Measurements from ENCODE around the gene HPS5.
"Not testable (repeated sequence)": the region's sequence is repeated elsewhere in the genome, so short reads cannot be mapped to it uniquely, and the experiment has no call there.

The HPS5 gene

GRCh38 chr11:18321969-18322711 is at the start of gene HPS5, which contains the start of gene GTF2H1:
Gene HPS5, minus strand, starts transcription at chr11:18322140. Its CDS starts 4,282 bp downstream, at chr11:18317858.
Gene GTF2H1, plus strand, starts transcription at chr11:18322567. Its CDS starts 10,508 bp downstream, at chr11:18333075.
- DNase-seq (ENCODE audit: low read depth in 2 of 2, low spot score in 1 of 2) = peak; percentile 90 to 92

DNA sequence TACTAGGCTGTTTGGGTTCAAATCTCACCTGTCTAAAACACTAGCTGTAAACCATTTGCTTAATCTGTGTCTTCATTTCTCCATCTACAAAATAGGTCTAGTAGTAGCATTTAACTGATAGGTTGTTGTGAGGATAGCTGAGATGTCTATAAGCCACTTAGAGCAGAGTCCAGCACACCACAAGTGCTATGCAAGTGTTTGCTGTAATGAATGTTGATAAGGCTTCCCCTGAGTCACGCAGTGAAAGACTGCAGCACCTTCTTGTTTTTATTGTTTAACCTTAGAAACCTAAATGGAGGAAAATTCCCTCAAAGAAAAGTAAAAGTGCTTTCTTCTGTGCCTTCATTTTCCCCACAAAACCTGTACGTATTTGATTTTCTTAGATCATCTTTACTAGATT is 49.3 kb upstream of the HPS5 start:
- no peak for DNase-seq (ENCODE audit: low read depth in 2 of 2, low spot score in 1 of 2)

DNA sequence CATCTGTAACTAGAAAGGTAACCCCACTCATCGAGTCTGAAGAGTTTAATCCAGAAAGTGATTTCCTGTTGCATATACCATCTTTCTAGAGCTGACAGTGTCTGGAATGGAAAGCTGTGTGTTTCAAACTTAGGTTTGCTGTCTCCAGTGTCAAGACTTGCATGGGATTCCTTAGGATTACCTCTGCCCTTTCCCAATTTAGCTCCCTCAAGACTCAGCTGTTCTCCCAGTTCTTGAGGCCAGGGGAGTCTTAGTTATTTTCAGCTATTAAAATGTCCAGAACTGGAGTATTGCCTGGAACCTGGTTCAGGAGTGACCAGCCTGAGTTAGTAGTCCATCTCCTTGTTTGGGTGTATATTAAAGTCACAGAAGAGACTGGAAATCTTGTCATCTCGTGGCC is 47.5 kb upstream of the HPS5 start:
- DNase-seq (ENCODE audit: low read depth in 2 of 2, low spot score in 1 of 2) = no peak

DNA sequence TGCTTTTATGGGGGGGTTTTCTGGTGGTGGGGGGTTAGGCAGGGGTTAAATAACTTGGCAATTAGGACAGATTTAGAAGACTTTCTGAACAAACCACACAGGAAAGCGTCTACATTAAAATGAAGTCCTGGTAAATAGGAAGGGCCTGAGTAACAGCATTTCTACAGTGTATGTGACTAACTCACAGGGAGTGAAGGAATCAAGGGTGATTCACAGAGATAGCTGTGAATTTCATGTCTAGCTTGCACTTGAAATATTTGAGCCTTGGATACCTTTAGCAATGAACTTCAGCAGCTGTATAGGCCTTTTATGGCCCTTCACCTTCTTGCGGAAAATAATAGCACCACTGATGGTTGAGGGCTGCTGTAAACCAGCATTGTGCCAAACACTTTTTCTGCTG is 46.3 kb upstream of the HPS5 start:
- no peak for DNase-seq (ENCODE audit: low read depth in 2 of 2, low spot score in 1 of 2)

- DNase-seq (ENCODE audit: low read depth in 2 of 2, low spot score in 1 of 2) = no peak
These were observed 45.5 kb upstream of the HPS5 start for GRCh38 chr11:18367431-18367830.

- no peak for DNase-seq (ENCODE audit: low read depth in 2 of 2, low spot score in 1 of 2)
These were observed 44.3 kb upstream of the HPS5 start for GRCh38 chr11:18366286-18366685.

- DNase-seq (ENCODE audit: low read depth in 2 of 2, low spot score in 1 of 2) = no peak
These were observed 43.8 kb upstream of the HPS5 start for GRCh38 chr11:18365741-18366140.

DNA sequence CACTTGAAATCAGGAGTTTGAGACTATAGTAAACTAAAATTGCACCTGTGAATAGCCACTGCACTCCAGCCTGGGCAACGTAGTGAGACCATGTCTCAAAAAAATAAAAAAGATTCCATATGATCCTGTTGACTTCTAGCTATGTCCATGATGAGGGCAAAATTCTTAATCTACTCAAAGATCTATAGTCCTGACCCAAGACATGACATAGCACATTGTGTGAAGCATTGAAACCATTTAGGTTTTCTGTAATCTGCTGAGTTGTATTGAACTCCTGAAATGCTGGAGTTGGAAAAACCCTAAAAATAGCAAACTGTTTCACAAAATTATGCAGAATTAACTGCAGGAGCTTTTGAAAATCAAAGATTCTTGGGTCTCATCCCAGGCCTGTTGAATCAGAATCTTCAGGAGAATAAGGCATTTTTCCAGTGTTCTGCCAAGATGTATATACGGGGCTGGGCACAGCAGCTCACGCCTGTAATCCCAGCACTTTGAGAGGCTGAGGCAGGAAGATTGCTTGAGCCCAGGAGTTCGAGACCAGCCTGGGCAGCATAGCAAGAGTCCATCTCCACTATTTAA is 42.6 kb upstream of the HPS5 start:
- no peak for DNase-seq (ENCODE audit: low read depth in 2 of 2, low spot score in 1 of 2)

- DNase-seq (ENCODE audit: low read depth in 2 of 2, low spot score in 1 of 2) = no peak
These were observed 39.2 kb upstream of the HPS5 start for GRCh38 chr11:18361154-18361553.

- no peak for DNase-seq (ENCODE audit: low read depth in 2 of 2, low spot score in 1 of 2)
These were observed 36.7 kb upstream of the HPS5 start for GRCh38 chr11:18358646-18359045.

- DNase-seq (ENCODE audit: low read depth in 2 of 2, low spot score in 1 of 2) = no peak
These were observed 30.6 kb upstream of the HPS5 start for GRCh38 chr11:18352581-18352980.

DNA sequence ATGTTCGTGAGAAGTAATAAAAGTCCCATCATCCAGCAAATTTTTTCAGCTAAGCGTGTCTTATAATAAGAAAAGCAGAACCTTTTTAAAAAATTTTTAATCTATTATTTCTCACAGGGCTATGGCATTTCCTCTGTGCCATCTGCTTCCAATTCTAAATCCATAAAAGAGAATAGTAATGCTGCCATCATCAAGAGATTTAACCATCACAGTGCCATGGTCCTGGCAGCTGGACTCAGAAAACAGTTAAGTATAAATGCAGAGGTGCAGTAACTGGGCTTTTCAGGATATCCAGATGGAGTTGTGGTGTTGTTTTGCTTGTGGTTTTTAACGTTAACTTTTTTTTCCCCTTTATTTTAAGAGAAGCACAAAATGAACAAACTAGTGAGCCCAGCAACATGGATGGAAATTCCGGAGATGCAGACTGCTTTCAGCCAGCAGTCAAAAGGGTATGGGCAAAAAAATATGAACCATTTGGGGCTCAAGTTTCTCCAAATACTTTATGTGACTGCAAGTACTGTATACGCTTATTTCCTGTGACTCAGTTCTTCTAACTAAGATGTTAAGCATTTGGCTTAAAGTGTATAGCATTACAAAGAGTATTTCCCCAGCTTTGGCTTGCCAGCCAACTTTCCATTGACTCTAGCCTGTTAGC is 25.7 kb upstream of the HPS5 start:
- no peak for DNase-seq (ENCODE audit: low read depth in 2 of 2, low spot score in 1 of 2)

- no peak for DNase-seq (ENCODE audit: low read depth in 2 of 2, low spot score in 1 of 2)
These were observed 11.0 kb upstream of the HPS5 start for GRCh38 chr11:18332891-18333290.

- no peak for DNase-seq (ENCODE audit: low read depth in 2 of 2, low spot score in 1 of 2)
These were observed 10.4 kb upstream of the HPS5 start for GRCh38 chr11:18332302-18332701.

DNA sequence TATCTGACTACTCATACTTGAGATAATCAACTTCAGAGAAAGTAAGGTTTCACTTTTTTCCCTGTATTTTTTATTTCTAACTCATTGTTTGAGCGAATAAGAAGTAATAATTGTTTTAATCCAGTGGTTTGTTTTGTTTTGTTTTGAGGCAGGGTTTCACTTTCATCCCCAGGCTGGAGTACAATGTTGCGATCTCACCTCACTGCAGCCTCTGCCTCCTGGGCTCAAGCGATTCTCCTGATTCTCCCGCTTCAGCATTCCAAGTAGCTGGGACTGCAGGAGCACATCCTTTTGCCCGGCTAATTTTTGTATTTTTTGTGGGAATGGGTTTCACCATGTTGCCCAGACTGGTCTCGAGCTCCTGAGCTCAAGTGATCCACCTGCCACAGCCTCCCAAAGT is 9.0 kb upstream of the HPS5 start:
- no peak for DNase-seq (ENCODE audit: low read depth in 2 of 2, low spot score in 1 of 2)

DNA sequence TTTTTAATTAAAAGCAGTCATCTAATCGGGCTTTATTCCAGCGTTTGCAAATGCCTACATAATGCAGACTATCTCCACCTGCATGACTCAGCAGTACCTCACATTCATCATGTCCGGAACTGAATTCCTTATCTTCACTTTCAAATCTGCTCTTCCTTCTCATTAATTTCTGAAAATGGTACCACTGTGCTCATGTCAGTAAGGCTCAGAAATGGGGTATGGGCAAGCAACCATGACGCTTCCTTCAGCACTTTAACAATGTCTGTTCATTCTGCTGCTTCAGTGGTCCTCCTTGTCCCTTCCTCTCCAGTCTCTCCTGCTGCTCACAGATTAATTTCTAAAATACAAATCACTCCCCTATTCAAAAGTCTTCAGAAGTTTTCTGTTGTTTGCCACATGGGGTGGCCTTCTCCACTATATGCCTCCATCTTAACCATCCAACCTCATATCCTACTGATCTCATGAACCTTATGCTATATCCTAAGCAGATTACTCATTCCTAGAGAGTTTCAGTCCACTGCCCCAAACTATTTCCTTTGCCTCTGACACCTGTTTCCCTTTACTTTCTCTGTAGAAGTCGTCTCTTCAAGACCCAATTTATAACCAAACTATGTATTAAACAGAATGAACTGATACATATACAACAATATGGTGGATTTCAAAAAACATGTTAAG is 7.4 kb upstream of the HPS5 start:
- no peak for DNase-seq (ENCODE audit: low read depth in 2 of 2, low spot score in 1 of 2)

DNA sequence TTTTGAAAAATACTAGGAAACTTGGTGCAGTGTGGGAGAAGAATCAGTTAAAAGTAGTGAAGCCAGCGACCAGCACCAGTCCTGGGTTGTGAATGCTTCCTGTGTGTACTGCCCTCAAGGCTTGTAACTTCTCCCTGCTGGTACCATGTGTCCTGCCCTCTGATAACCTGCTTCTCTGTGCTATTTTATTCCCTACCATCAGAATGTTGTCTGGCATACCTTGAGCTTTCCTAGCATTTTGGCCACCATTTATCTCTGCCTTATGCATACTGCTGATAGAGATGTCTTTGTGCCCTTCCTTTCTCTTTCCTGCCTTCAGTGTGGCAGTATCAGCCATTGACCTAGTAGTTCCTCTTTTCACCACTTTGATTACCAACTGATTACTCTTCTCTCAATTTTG is 2.4 kb upstream of the HPS5 start:
- DNase-seq (ENCODE audit: low read depth in 2 of 2, low spot score in 1 of 2) = no peak

DNA sequence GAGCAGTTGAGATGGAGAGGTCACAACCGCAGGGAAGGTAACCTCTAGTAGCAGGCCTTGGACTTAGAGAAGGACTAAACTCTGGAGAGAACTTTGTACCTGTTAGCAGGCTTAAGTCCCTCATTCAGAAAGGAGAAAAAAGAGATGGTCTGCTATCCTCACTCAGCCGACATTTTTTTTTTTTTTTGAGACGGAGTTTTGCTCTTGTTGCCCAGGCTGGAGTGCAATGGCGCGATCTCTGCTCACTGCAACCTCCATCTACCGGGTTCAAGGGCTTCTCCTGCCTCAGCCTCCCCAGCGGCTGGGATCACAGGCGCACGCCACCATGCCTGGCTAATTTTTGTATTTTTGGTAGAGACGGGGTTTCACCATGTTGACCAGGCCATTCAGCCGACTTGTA is 1.9 kb upstream of the HPS5 start:
- DNase-seq (ENCODE audit: low read depth in 2 of 2, low spot score in 1 of 2) = not testable (repeated sequence)

DNA sequence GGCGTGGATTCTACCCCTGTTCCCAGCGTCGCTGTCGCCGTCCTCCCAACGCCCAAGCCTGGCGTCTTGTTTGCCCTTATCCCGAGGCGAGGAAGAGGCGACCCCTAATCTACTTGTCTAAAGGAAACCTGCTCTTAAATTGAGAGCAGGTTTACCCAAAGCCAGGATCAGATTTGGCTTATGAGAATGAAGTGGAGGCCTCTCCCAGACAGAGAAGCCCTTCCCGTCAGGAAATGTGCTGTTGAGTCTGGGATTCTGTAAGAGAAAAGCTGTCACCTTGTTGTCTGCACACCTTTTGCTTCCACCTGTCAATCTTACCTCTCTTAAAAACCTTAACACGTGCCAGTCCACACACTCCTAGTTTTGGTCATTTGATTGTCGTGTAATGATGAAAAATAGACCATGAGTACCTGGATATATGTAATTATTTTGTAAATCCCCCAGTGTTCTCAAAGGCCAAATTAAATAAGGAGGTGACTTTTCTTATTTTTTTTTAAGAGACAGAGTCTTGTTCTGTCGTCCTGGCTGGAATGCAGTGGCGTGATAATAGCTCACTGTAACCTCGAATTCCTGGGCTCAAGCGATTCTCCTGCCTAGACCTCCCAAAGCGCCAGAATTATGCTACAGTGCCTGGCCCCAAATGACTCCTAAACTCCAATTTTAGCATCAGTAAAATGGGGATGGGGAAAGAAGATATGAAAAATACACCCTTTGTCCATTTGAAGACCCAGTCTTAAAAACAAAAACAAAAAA is 1.1 kb upstream of the HPS5 start:
- DNase-seq (ENCODE audit: low read depth in 2 of 2, low spot score in 1 of 2) = no peak

GRCh38 chr11:18321578-18321968 is 367 bp downstream of the HPS5 start:
- DNase-seq (ENCODE audit: low read depth in 2 of 2, low spot score in 1 of 2) = no peak

DNA sequence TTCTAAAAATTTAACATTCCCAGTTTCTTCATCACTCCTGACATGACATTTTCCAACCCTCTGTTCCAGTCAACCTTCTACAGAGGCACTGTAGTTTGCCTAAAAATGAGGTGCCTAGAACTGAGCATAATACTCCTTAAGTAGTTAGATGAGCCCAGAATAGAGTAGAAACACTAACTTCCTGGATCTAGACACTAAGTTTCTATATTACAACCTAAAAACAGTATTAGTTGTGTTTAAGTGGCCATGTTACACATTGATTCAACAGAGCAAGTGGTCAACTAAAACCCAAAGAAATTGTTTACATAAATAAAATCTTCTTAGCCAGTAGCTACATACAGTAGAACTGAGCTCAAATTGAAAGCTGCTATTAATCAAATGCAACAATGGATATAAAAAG is 1.3 kb downstream of the HPS5 start:
- DNase-seq (ENCODE audit: low read depth in 2 of 2, low spot score in 1 of 2) = no peak

Measured in stimulated activated CD8-positive, alpha-beta memory T cell treated with anti-CD3 and anti-CD28 coated beads, Interleukin-4, amount 100 ng/mL, for 4 hours (primary cell).